Activated naive CD8-positive, alpha-beta T cell treated with anti-CD3 and anti-CD28 coated beads, Interleukin-2, amount 50 U/mL, for 24 hours (primary cell): Measurements from ENCODE around the gene CEP128.

Experiments
- ATAC-seq: fragments of 150-1000 bp; cut with Tn5 transposase; one replicate; pipeline ENCODE4 v1.10.0; 2021
- DNase-seq: peaks from one replicate; pipeline ENCODE4 v3.0.0; 2021
- H3K27ac Mint-ChIP-seq: one replicate; pipeline ENCODE4 v1.8.0; 2021; ENCODE audit warnings: mild to moderate bottlenecking, mixed read lengths
- H3K27me3 Mint-ChIP-seq: one replicate; pipeline ENCODE4 v1.8.0; 2021; ENCODE audit warnings: mixed read lengths
- H3K36me3 Mint-ChIP-seq: one replicate; pipeline ENCODE4 v1.8.0; 2021; ENCODE audit warnings: low read depth, mixed read lengths
- H3K4me1 Mint-ChIP-seq: one replicate; pipeline ENCODE4 v1.8.0; 2021; ENCODE audit warnings: mixed read lengths
- H3K4me3 Mint-ChIP-seq: one replicate; pipeline ENCODE4 v1.8.0; 2021; ENCODE audit warnings: mild to moderate bottlenecking, moderate library complexity, mixed read lengths
- H3K9me3 Mint-ChIP-seq: one replicate; pipeline ENCODE4 v1.8.0; 2021; ENCODE audit warnings: mixed read lengths

CEP128 gene

GRCh38 chr14:80941241-80942185 lies at the start of gene CEP128:
CEP128 (minus strand) TSS chr14:80941738.
- H3K4me1 Mint-ChIP-seq: peaks cover 44% of the 10 kb centered on the region
- H3K36me3 Mint-ChIP-seq: peaks cover 3% of the 10 kb centered on the region
- no peaks in the 10 kb centered on the region for H3K9me3 Mint-ChIP-seq
- ATAC-seq (peak; percentile 96), DNase-seq (peak; percentile 90)
- H3K27me3 Mint-ChIP-seq: no peaks in the 10 kb centered on the region
- peak within 1 kb of the TSS; percentile 97 for H3K27ac Mint-ChIP-seq
- H3K4me3 Mint-ChIP-seq: peak within 1 kb of the TSS; percentile 88

- H3K27me3 Mint-ChIP-seq: peaks cover 10% of the 10 kb centered on the region
- no peaks in the 10 kb centered on the region for H3K9me3 Mint-ChIP-seq
- DNase-seq (no peak), ATAC-seq (peak; percentile 95)
- no peak overlapping the region for H3K4me3 Mint-ChIP-seq
- H3K4me1 Mint-ChIP-seq: no peaks in the 10 kb centered on the region
- H3K36me3 Mint-ChIP-seq: no peaks in the 10 kb centered on the region
- no peak overlapping the region for H3K27ac Mint-ChIP-seq
Observed at GRCh38 chr14:80988735-80989429, 47.3 kb upstream of the CEP128 start.

GRCh38 chr14:80988192-80988591 lies 46.7 kb upstream of the CEP128 start:
- Mint-ChIP-seq H3K9me3 (no peaks in the 10 kb centered on the region), H3K4me1 (no peaks in the 10 kb centered on the region), H3K36me3 (no peaks in the 10 kb centered on the region), H3K4me3 (no peak overlapping the region), H3K27me3 (peaks cover 10% of the 10 kb centered on the region), H3K27ac (no peak overlapping the region)
- no peak for ATAC-seq
- no peak for DNase-seq

DNA sequence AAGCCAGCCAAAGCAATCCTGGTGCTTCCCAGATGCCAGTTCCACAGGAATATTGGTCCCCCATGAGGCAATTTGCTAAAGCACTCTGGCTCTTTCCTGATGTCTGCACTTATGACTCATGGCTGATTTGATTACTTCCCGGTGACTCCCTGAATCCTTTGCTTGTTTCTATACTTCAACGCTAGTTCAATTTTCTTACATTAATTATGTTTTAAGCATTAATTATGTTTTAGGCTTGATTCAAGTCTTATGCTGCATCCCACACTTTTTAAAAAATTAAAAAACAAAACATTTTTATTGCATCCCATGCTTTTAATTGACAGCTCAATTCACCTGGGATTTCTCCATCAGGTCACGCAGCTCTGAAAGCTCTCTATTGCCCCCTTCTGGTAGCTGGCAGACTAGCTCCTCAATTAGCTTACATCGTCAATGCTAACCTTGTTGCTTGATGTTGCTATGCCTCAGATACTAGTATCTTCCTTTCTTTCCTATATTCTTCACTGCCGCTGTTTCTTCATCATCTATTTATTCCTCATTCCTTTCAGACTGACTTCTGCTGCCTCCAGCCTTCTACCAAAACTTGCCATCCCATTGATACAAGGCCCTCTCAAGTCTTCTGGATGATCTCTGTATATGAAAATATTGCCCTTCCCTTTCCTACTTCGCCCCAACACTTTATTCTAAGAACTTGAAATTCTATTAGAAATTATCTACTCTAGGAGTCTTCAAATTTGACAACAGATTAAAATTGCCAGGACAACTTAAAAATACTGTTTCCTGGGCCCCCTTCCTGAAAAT lies 45.9 kb upstream of the CEP128 start:
- no peaks in the 10 kb centered on the region for H3K4me1 Mint-ChIP-seq
- H3K36me3 Mint-ChIP-seq: no peaks in the 10 kb centered on the region
- ATAC-seq (no peak), DNase-seq (peak; percentile 63)
- H3K9me3 Mint-ChIP-seq: no peaks in the 10 kb centered on the region
- H3K27ac Mint-ChIP-seq: no peak overlapping the region
- H3K4me3 Mint-ChIP-seq: no peak overlapping the region
- peaks cover 10% of the 10 kb centered on the region for H3K27me3 Mint-ChIP-seq

DNA sequence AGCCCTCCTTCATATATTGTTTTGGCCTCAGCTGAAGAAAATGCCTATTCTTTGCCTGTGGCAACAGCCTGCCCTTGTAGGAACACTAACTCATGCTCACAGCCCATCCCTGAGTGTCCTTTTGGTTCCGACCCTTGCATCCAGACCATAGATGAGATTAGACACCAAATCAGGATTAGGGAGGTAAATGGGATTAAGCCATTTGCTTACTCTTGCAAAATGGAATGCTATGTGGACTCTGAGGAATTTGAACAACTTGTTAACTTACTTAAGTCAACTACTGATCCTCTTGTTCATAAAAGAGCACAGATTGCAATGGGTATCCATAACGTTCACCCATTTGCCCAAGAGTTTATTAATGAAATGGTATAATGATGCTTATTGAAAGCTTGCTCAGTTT lies 41.2 kb upstream of the CEP128 start:
- ATAC-seq (no peak), DNase-seq (no peak)
- Mint-ChIP-seq H3K27me3 (peaks cover 5% of the 10 kb centered on the region), H3K4me3 (no peak overlapping the region), H3K27ac (no peak overlapping the region), H3K9me3 (no peaks in the 10 kb centered on the region), H3K36me3 (no peaks in the 10 kb centered on the region), H3K4me1 (peaks cover 2% of the 10 kb centered on the region)

- Mint-ChIP-seq H3K27me3 (peaks cover 5% of the 10 kb centered on the region), H3K9me3 (no peaks in the 10 kb centered on the region), H3K4me1 (peaks cover 2% of the 10 kb centered on the region), H3K4me3 (no peak overlapping the region), H3K27ac (no peak overlapping the region), H3K36me3 (no peaks in the 10 kb centered on the region)
- no peak for DNase-seq
- ATAC-seq: no peak
Observed at GRCh38 chr14:80981673-80982072, 40.1 kb upstream of the CEP128 start.

- DNase-seq (no peak), ATAC-seq (no peak)
- no peak overlapping the region for H3K27ac Mint-ChIP-seq
- no peaks in the 10 kb centered on the region for H3K9me3 Mint-ChIP-seq
- H3K36me3 Mint-ChIP-seq: no peaks in the 10 kb centered on the region
- peaks cover 5% of the 10 kb centered on the region for H3K27me3 Mint-ChIP-seq
- peaks cover 2% of the 10 kb centered on the region for H3K4me1 Mint-ChIP-seq
- no peak overlapping the region for H3K4me3 Mint-ChIP-seq
Observed at GRCh38 chr14:80981156-80981555, 39.6 kb upstream of the CEP128 start.

DNA sequence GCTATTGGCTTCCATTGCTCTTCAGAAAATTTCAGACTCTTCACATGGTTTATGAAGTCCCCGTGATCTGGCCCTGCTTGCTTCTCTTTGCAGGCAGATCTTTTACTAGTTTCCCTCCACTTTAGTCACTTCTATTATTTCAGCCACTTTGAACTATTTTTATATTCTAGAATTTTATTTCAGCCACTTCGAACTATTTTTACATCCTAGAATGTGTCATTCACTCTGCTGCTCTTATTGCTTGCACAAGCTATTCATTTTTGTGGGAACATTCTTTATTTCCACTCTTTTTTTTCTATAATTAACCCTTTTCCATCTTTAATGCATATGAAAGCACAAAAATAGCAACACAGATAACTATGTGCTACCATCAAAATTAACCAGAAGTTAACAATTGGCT lies 38.4 kb upstream of the CEP128 start:
- H3K4me3 Mint-ChIP-seq: no peak overlapping the region
- no peaks in the 10 kb centered on the region for H3K36me3 Mint-ChIP-seq
- H3K27ac Mint-ChIP-seq: no peak overlapping the region
- ATAC-seq: no peak
- H3K27me3 Mint-ChIP-seq: peaks cover 5% of the 10 kb centered on the region
- no peak for DNase-seq
- H3K4me1 Mint-ChIP-seq: peaks cover 2% of the 10 kb centered on the region
- no peaks in the 10 kb centered on the region for H3K9me3 Mint-ChIP-seq

DNA sequence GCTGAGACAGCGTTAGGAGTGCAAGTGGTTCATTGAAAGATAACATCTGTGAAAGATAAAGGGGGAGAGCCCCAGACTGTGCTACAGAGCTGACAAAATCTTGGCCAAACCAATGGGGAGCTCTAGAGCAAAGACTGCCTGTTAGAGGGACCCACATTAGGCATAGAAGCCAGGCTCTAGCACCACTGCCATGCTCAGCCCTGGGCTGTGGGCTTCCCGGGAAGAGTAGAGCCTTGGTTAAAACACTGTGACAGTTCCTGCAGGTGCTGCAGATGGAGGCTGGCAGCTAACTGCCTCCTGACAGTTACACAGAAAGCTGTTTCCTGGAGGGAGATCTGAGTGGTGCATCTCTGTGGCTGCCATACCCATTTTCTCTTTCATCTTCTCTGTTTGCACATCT lies 36.9 kb upstream of the CEP128 start:
- ATAC-seq: peak; percentile 69
- Mint-ChIP-seq H3K4me3 (no peak overlapping the region), H3K9me3 (no peaks in the 10 kb centered on the region), H3K27ac (no peak overlapping the region), H3K27me3 (peaks cover 7% of the 10 kb centered on the region), H3K36me3 (no peaks in the 10 kb centered on the region), H3K4me1 (peaks cover 6% of the 10 kb centered on the region)
- no peak for DNase-seq

- Mint-ChIP-seq H3K27me3 (peaks cover 9% of the 10 kb centered on the region), H3K4me3 (no peak overlapping the region), H3K4me1 (peaks cover 6% of the 10 kb centered on the region), H3K27ac (no peak overlapping the region), H3K9me3 (no peaks in the 10 kb centered on the region), H3K36me3 (no peaks in the 10 kb centered on the region)
- DNase-seq (no peak), ATAC-seq (peak; percentile 21)
Observed at GRCh38 chr14:80977221-80977620, 35.7 kb upstream of the CEP128 start.

DNA sequence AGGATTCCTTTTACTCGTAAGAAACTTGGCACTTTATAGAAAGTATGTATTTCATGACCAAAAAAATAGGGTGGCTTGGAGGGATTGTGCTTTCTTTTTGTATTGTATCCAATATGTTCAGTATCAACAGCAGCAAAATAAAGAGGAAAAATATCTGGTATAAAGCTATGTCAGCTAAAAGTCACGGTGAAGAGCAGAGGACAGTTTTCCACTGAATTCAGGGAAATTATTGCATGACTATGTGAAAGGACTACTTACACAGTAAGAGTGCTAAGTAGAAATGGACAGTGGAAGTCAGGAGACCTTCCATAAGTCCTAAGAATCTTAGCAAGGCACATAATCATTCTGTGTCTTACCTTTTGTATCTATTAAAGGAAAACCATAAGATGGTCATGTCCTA lies 33.1 kb upstream of the CEP128 start:
- no peak overlapping the region for H3K4me3 Mint-ChIP-seq
- DNase-seq (no peak), ATAC-seq (no peak)
- peaks cover 7% of the 10 kb centered on the region for H3K27me3 Mint-ChIP-seq
- H3K9me3 Mint-ChIP-seq: no peaks in the 10 kb centered on the region
- H3K4me1 Mint-ChIP-seq: peaks cover 6% of the 10 kb centered on the region
- no peaks in the 10 kb centered on the region for H3K36me3 Mint-ChIP-seq
- no peak overlapping the region for H3K27ac Mint-ChIP-seq

DNA sequence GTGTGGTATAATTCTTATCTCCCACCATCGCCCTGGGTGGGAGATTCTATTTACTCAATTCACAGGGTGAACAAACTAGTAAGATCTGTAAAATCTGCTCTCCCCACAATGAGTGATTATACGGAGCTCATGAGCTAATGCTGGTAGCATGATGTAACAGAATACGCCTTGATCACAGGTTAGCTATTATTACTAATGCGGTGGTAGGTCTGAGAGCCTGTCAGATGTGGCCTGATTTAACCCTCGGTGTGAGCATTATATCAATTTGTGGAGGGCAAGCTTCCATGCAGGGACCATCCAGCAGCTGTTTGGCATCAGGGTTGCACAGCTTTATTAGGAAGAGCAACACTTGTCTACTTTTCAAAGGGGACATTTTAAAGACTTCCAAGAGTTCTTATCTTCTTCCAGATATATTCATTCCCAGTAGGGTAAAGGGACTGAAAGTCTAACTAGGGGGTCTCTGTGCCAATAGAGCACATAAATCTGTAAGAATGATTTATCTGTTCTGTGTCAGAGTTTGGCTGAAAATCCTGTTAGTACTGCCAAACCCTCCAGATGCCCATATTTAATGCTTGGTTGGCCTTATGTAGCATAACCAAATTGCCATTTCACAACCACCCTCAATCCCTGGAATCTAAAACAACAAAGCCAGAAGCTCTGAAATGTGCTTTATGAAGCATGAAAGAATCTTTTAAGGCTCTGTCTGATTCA lies 32.5 kb upstream of the CEP128 start:
- Mint-ChIP-seq H3K27me3 (peaks cover 7% of the 10 kb centered on the region), H3K27ac (no peak overlapping the region), H3K4me1 (peaks cover 6% of the 10 kb centered on the region), H3K4me3 (no peak overlapping the region), H3K9me3 (no peaks in the 10 kb centered on the region), H3K36me3 (no peaks in the 10 kb centered on the region)
- DNase-seq (no peak), ATAC-seq (no peak)

DNA sequence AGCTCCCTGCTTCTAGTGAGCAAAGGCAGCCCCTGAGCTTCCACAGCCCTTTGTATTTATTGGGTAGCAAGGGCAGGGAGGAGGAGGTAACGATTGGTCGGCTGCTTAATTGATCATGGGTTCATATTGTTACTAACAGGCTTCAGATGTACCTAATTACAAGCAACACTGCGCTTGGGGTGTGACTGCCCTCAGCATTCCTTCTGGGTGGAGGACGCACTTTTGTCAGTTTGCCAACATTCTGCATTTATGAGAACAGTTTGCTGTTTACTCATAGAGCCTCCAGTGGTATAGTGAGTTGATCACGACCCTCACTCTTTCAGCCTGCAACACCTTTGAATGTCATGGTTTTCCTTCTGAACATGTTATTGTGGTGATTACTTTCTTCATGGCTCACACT lies 23.5 kb upstream of the CEP128 start:
- Mint-ChIP-seq H3K27me3 (no peaks in the 10 kb centered on the region), H3K36me3 (no peaks in the 10 kb centered on the region), H3K4me3 (no peak overlapping the region), H3K4me1 (peaks cover 4% of the 10 kb centered on the region), H3K27ac (no peak overlapping the region), H3K9me3 (no peaks in the 10 kb centered on the region)
- DNase-seq: no peak
- no peak for ATAC-seq

DNA sequence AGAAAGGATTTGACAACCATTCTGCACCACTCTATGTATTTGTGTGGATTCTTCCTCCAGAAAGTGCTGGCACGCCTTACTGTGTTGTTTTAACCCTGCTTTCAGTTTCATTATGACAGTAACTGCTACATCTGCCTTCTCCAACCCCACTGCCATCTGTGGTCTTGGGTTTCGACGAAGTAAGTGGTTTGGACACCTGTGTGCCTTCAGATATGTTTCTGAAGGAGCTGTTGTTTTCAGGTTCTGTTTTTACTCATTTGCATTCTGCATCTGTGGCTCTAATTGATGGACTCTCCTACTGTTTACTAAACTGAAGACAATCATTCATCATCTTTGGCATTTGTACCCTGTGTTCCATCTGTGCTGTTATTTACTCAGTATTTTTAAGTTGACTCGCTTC lies 18.0 kb upstream of the CEP128 start:
- H3K9me3 Mint-ChIP-seq: no peaks in the 10 kb centered on the region
- peak overlapping the region; percentile 61 for H3K4me3 Mint-ChIP-seq
- no peaks in the 10 kb centered on the region for H3K36me3 Mint-ChIP-seq
- peaks cover 39% of the 10 kb centered on the region for H3K4me1 Mint-ChIP-seq
- peak; percentile 34 for DNase-seq
- H3K27ac Mint-ChIP-seq: peak overlapping the region; percentile 84
- peak; percentile 92 for ATAC-seq
- H3K27me3 Mint-ChIP-seq: peaks cover 12% of the 10 kb centered on the region
